Neural crest cell (in vitro differentiated cells): ENCODE data around the gene PDZRN3. TPM values are rescaled to one million over a fixed set of nuclear protein-coding genes. Genes with fewer than 3 reads are reported as not detected.

Experiments
- DNase-seq: peaks from one replicate; pipeline ENCODE4 v3.0.0; 2021; ENCODE audit warnings: low read depth, mixed read lengths, low spot score
- H3K27ac Mint-ChIP-seq: one replicate; pipeline ENCODE4 v1.8.0; 2021; ENCODE audit warnings: mild to moderate bottlenecking, mixed read lengths; ENCODE audit not compliant: unreplicated experiment
- H3K27me3 Mint-ChIP-seq: 2 replicates; pipeline ENCODE4 v1.8.0; 2021; ENCODE audit warnings: low read depth, mild to moderate bottlenecking, mixed read lengths
- H3K36me3 Mint-ChIP-seq: 2 replicates; pipeline ENCODE4 v1.8.0; 2021; ENCODE audit warnings: low read depth, mild to moderate bottlenecking, mixed read lengths
- H3K4me1 Mint-ChIP-seq: 2 replicates; pipeline ENCODE4 v1.8.0; 2021; ENCODE audit warnings: mixed read lengths
- H3K4me3 Mint-ChIP-seq: one replicate; pipeline ENCODE4 v1.8.0; 2021; ENCODE audit warnings: mild to moderate bottlenecking, mixed read lengths
- H3K9me3 Mint-ChIP-seq: 2 replicates; pipeline ENCODE4 v1.8.0; 2021; ENCODE audit warnings: mixed read lengths
- total RNA-seq: library from RNA; stranded (reverse); gene quantifications from 2 replicates; pipeline ENCODE4 v1.2.1, GENCODE V29; 2021
- TF ChIP-seq, protein P1 (sequence below): fragments of 200-600 bp; sonication (generic); conservative IDR thresholded peaks from 2 replicates; pipeline ENCODE4 v1.5.0; 2021; ENCODE audit warnings: antibody characterized with exemption, mild to moderate bottlenecking

PDZRN3 gene
- total RNA-seq, 1 donor from 2014 or later = 12.2 TPM

DNA sequence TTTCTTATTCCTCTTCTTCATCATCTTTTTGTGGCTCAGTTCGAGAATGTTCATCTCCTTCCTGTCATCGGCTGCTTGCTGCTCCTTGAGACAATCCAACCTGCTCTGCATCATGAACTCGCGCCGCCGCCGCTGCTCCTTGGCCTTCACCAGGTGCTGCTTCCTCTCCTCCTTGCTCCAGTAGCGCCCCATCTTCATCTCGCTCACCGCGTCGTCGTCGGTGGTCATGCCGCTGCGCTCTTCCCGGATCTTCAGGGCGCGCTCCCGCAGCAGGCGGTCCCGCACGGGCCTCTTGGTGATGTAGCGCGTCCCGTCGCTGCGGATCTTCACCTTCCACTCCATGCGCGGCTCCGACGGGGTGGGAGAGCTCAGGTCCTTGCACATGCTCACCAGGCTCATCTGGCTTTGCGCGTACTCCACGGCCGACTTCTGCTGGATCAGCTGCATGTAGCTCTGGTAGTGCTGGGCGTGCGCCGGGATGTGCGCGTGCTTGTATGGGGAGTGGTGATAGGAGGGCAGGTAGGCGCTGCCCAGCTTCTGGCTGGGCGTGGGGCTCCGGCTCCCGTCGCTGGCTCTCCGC, 241.2 kb downstream of the PDZRN3 start:
- Mint-ChIP-seq H3K36me3 (peaks cover 28% of the 10 kb centered on the region), H3K27ac (no peak overlapping the region), H3K9me3 (no peaks in the 10 kb centered on the region), H3K27me3 (no peaks in the 10 kb centered on the region), H3K4me3 (no peak overlapping the region), H3K4me1 (no peaks in the 10 kb centered on the region)
- no peak for DNase-seq
- TF ChIP-seq, protein P1, sequence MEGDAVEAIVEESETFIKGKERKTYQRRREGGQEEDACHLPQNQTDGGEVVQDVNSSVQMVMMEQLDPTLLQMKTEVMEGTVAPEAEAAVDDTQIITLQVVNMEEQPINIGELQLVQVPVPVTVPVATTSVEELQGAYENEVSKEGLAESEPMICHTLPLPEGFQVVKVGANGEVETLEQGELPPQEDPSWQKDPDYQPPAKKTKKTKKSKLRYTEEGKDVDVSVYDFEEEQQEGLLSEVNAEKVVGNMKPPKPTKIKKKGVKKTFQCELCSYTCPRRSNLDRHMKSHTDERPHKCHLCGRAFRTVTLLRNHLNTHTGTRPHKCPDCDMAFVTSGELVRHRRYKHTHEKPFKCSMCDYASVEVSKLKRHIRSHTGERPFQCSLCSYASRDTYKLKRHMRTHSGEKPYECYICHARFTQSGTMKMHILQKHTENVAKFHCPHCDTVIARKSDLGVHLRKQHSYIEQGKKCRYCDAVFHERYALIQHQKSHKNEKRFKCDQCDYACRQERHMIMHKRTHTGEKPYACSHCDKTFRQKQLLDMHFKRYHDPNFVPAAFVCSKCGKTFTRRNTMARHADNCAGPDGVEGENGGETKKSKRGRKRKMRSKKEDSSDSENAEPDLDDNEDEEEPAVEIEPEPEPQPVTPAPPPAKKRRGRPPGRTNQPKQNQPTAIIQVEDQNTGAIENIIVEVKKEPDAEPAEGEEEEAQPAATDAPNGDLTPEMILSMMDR = no peak

DNA sequence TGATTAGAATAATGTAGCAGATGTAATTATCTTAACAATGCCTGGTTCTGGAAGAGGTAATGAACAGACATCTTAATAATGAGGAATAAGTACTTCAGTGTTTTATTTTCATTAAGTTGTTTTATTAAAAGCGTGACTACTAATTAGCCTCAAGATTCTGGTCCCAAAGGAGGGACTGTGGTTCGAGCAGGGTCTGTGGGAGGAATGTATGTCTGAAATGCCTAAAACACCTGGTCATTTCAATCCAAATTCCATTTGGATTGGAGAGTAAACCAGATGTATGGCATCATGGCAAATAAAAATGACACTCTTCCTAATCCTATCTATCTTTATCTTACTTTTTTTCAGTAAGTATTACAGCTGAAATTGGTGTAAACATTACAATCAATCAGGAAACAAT, 243.2 kb downstream of the PDZRN3 start:
- no peaks in the 10 kb centered on the region for H3K9me3 Mint-ChIP-seq
- H3K4me1 Mint-ChIP-seq = no peaks in the 10 kb centered on the region
- H3K4me3 Mint-ChIP-seq = no peak overlapping the region
- no peak overlapping the region for H3K27ac Mint-ChIP-seq
- DNase-seq = no peak
- H3K27me3 Mint-ChIP-seq = no peaks in the 10 kb centered on the region
- TF ChIP-seq, protein P1 = no peak
- H3K36me3 Mint-ChIP-seq = peaks cover 23% of the 10 kb centered on the region

DNA sequence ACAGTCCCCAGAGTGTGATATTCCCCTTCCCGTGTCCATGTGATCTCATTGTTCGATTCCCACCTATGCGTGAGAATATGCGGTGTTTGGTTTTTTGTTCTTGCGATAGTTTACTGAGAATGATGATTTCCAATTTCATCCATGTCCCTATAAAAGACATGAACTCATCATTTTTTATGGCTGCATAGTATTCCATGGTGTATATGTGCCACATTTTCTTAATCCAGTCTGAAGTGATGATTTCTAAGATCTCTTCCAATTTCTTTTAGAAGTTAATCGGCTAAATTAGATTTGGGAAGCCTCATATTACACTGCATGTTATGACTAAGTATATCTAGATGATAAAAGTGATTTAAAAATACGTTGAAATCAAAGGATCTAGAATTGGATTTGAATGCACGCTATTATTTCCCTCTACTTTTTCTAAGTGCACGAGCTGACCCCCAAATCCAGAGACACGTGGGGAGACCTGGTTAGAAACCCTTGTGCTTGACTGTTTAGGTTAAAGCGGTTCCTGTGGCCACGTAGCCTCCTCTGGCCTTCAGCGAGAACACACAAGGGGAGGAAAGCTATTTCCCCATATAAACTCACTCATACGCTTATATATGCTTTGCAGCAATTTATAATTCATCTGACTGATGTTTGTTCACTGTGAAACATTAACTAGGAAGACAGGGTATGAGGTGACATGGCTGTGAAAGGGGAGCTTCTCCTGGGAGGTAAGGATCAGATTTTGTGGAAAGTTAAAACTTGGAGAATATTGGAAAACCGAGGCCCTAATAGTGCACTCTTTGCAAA, 243.8 kb downstream of the PDZRN3 start:
- H3K36me3 Mint-ChIP-seq = peaks cover 22% of the 10 kb centered on the region
- no peak overlapping the region for H3K27ac Mint-ChIP-seq
- no peak for DNase-seq
- no peaks in the 10 kb centered on the region for H3K9me3 Mint-ChIP-seq
- H3K4me1 Mint-ChIP-seq = no peaks in the 10 kb centered on the region
- no peak overlapping the region for H3K4me3 Mint-ChIP-seq
- TF ChIP-seq, protein P1 = no peak
- H3K27me3 Mint-ChIP-seq = no peaks in the 10 kb centered on the region

DNA sequence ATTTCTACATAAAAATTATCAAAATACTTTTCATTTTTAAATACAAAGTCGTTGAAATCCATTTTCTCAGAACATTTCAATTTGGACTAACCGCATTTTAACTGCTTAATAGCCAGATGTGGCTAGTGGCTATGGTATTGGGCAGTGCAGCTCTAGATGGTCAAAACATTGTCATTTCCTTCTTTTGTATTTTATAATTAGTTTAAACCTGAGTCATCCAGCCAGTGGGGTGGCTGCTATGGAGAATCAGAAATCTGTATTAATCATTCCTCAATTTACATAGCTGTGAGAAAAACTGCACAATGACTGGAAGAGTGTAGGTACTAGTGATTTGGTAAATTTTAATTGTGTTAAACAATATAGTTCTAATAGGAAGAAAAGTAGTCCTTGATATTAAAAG, 245.3 kb downstream of the PDZRN3 start:
- TF ChIP-seq, protein P1 = no peak
- no peak for DNase-seq
- Mint-ChIP-seq H3K9me3 (peaks cover 6% of the 10 kb centered on the region), H3K27me3 (no peaks in the 10 kb centered on the region), H3K27ac (no peak overlapping the region), H3K36me3 (peaks cover 16% of the 10 kb centered on the region), H3K4me1 (no peaks in the 10 kb centered on the region), H3K4me3 (no peak overlapping the region)

DNA sequence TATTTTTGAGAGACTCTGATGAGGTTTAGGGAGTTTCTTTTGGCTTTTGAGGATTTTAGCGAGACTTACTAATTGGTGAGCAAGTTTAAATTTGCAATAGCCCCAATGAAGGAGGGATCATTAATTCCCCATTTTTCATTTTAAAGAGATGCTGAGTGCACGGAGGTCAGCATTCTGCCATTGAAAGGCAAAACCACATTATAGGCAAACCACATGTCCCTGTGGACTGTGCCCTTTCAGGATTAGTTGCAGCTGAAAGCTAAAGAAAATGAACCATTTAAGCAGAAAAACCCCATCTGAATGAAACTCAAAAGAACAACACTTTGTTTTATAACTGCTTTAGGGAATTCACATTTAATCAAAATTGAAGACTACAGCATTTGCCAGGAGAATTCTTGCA, 246.5 kb downstream of the PDZRN3 start:
- H3K9me3 Mint-ChIP-seq = peaks cover 6% of the 10 kb centered on the region
- H3K27me3 Mint-ChIP-seq = no peaks in the 10 kb centered on the region
- H3K36me3 Mint-ChIP-seq = peaks cover 8% of the 10 kb centered on the region

More for the DNA sequence above, 246.5 kb downstream of the PDZRN3 start:
- TF ChIP-seq, protein P1 = no peak
- H3K4me3 Mint-ChIP-seq = no peak overlapping the region
- H3K4me1 Mint-ChIP-seq = no peaks in the 10 kb centered on the region
- no peak for DNase-seq
- no peak overlapping the region for H3K27ac Mint-ChIP-seq
